GM12878 (cell line): ENCODE measurements around the gene MIPOL1. TPM values are rescaled to one million over a fixed set of nuclear protein-coding genes. Genes with fewer than 3 reads are reported as not detected.

Source experiments
- ATAC-seq: fragments of 200-7000 bp; cut with Tn5 transposase; 3 replicates; pipeline ENCODE4 v1.9.1; 2020; ENCODE audit warnings: mild to moderate bottlenecking, moderate library complexity
- BruUV-seq: library from RNA; stranded (reverse); fragments of 400-500 nt; replicated peaks from 2 replicates; lab custom pipeline; 2021; lab: Mats Ljungman, UMichigan
- CTCF ChIA-PET: fragments of 300-600 bp; sonication (Branson Sonifier 250); formaldehyde crosslinking; extraction: SDS; loops from one replicate; lab custom pipeline; 2021; ENCODE audit warnings: inconsistent platforms; lab: Yijun Ruan, JAX
- POLR2A ChIA-PET: fragments of 350-600 bp; formaldehyde crosslinking; extraction: SDS; loops from one replicate; lab custom pipeline; 2021; ENCODE audit warnings: inconsistent platforms; lab: Charles Lee
- RAD21 ChIA-PET: fragments of 300-600 bp; sonication (Branson Sonifier 250); formaldehyde crosslinking; loops from one replicate; lab custom pipeline; 2023; ENCODE audit warnings: antibody characterized with exemption; ENCODE audit not compliant: unreplicated experiment; lab: Charles Lee
- SMC1A ChIA-PET: fragments of 300-600 bp; sonication (Branson Sonifier 250); formaldehyde crosslinking; loops from one replicate; lab custom pipeline; 2023; ENCODE audit not compliant: unreplicated experiment, uncharacterized antibody; lab: Charles Lee
- DNase-seq: peaks from one replicate; pipeline ENCODE4 v3.0.0-alpha.2; 2011; ENCODE audit warnings: low read depth, low spot score
- FAIRE-seq: peaks from 3 replicates; lab custom pipeline; 2011; peaks lifted over from hg19 to GRCh38; lab: Jason Lieb, UNC
- H2AFZ ChIP-seq: 2 replicates; pipeline ENCODE4 v1.6.0; 2011; ENCODE audit warnings: low read depth, low read length, control low read depth; ENCODE audit not compliant: control insufficient read depth
- H3K27ac ChIP-seq: 2 replicates; pipeline ENCODE4 v1.5.1; 2011; ENCODE audit warnings: control low read depth; ENCODE audit not compliant: control insufficient read depth, insufficient read depth
- H3K27me3 ChIP-seq, 2 experiments: replicated peaks in 1 of 2; 2 replicates each; pipeline versions ENCODE4 v1.6.0 to v1.6.1; 2011; ENCODE audit warnings: low read length in 1 of 2; ENCODE audit not compliant: control insufficient read depth in 2 of 2, insufficient read depth in 2 of 2
- H3K36me3 ChIP-seq, 2 experiments: 2 replicates each; pipeline ENCODE4 v1.5.1; 2011; ENCODE audit warnings: low read length in 1 of 2; ENCODE audit not compliant: control insufficient read depth in 2 of 2, insufficient read depth in 2 of 2
- H3K4me1 ChIP-seq: 2 replicates; pipeline ENCODE4 v1.6.1; 2011; ENCODE audit warnings: mild to moderate bottlenecking, low read length, moderate library complexity, mixed read lengths; ENCODE audit not compliant: control insufficient read depth, insufficient read depth
- H3K4me2 ChIP-seq: 2 replicates; pipeline ENCODE4 v1.6.0; 2011; ENCODE audit warnings: control low read depth; ENCODE audit not compliant: control insufficient read depth, insufficient read depth
- H3K4me3 ChIP-seq: fragments of 200-600 bp; sonication (generic); 2 replicates; pipeline ENCODE4 v1.5.1; 2016
- H3K79me2 ChIP-seq: 2 replicates; pipeline ENCODE4 v1.6.0; 2011; ENCODE audit warnings: low read length; ENCODE audit not compliant: control insufficient read depth, insufficient read depth
- H3K9ac ChIP-seq: 2 replicates; pipeline ENCODE4 v1.8.0; 2011; ENCODE audit warnings: low read length, control low read depth, mixed read lengths; ENCODE audit not compliant: control insufficient read depth, insufficient read depth
- H3K9me3 ChIP-seq: replicated peaks from 3 replicates; pipeline ENCODE4 v1.5.1; 2011; ENCODE audit warnings: mild to moderate bottlenecking, low read length; ENCODE audit not compliant: control insufficient read depth, insufficient read depth
- H4K20me1 ChIP-seq: 2 replicates; pipeline ENCODE4 v1.6.0; 2011; ENCODE audit not compliant: control insufficient read depth, insufficient read depth
- EZH2 ChIP-seq: IDR thresholded peaks from 2 replicates; pipeline ENCODE4 v1.6.1; 2012; ENCODE audit warnings: low read depth, mild to moderate bottlenecking, control low read depth, inconsistent platforms, low read length, borderline replicate concordance; ENCODE audit not compliant: control insufficient read depth
- HSF1 ChIP-seq: fragments of 150-350 bp; IDR thresholded peaks from 2 replicates; pipeline ENCODE4 v1.6.1; 2014; ENCODE audit warnings: mild to moderate bottlenecking, low read depth, low read length
- MEF2B ChIP-seq: fragments of 450-650 bp; IDR thresholded peaks from 2 replicates; pipeline ENCODE4 v1.6.1; 2018; ENCODE audit warnings: mild to moderate bottlenecking, moderate library complexity; ENCODE audit not compliant: partially characterized antibody, poor library complexity, severe bottlenecking
- PML ChIP-seq: IDR thresholded peaks from 2 replicates; pipeline ENCODE4 v1.6.1; 2012; ENCODE audit warnings: low read length, inconsistent platforms
- TBL1XR1 ChIP-seq: IDR thresholded peaks from 2 replicates; pipeline ENCODE4 v1.6.1; 2012; ENCODE audit warnings: low read depth, low read length, improper control_type of control experiment
- WGBS: methylation state at CpG from one replicate; pipeline ENCODE4 v1.1.6; 2016; ENCODE audit warnings: low lambda C conversion rate; ENCODE audit not compliant: insufficient replicate concordance, insufficient coverage; ENCODE audit errors: missing lambda C conversion rate; 5-methylcytosine and 5-hydroxymethylcytosine counted together
- in situ Hi-C: fragments of 300-500 bp; cut with MboI; formaldehyde crosslinking; loops from 9 replicates; pipeline ENCODE4 v1.14.3; 2018; ENCODE audit warnings: mixed read lengths
- intact Hi-C: fragments of 100-400 bp; cut with micrococcal nuclease; formaldehyde crosslinking; loops from one replicate; pipeline ENCODE4 v1.14.2; 2022; ENCODE audit not compliant: unreplicated experiment
- polyA plus RNA-seq, 11 experiments: library from polyadenylated mRNA; depleted of rRNA in 4 of 11; unstranded in 6 of 11; stranded (reverse) in 5 of 11; fragments of >200 nt; fragmentation: Nextera tagmentation in 4 of 11; fragmentation: Illumina TruSeq in 1 of 11; extraction: Ambion mirVana in 4 of 11; extraction: Trizol in 1 of 11; gene quantifications; 1 replicate in 1 of 11; 2 replicates in 10 of 11; pipeline versions ENCODE4 v1.2.1 to v1.2.3, GENCODE V29; 2011 to 2016; ENCODE audit warnings: inconsistent platforms in 2 of 11, missing spikeins in 2 of 11, low read depth in 1 of 11
- total RNA-seq, 4 experiments: library from RNA; depleted of rRNA in 3 of 4; stranded (reverse); fragments of >200 nt in 3 of 4; fragmentation: Illumina TruSeq in 1 of 4; extraction: Trizol in 1 of 4; gene quantifications; 2 replicates each; pipeline versions ENCODE4 v1.2.1 to v1.2.3, GENCODE V29; 2013 to 2021
- TF ChIP-seq, protein P1 (sequence below): fragments of 450-650 bp; IDR thresholded peaks from 2 replicates; pipeline ENCODE4 v1.6.1; 2016; ENCODE audit warnings: mild to moderate bottlenecking
- TF ChIP-seq, protein P2 (sequence below): IDR thresholded peaks from 2 replicates; pipeline ENCODE4 v1.6.1; 2012; ENCODE audit warnings: improper control_type of control experiment, low read depth, low read length; ENCODE audit not compliant: insufficient replicate concordance

Gene MIPOL1
- total and polyA plus RNA-seq, 10 of the 15 experiments (the other 5 are each of a cell fraction or from before 2014, with no cell fraction given), result 0.06 TPM; not detected in 9

GRCh38 chr14:37550511-37550910 is 352.8 kb downstream of the MIPOL1 start:
- H3K9me3 ChIP-seq, result no peaks in the 10 kb centered on the region
- DNase-seq, result no peak
- ChIA-PET RAD21 (no interaction called here), CTCF (no interaction called here), POLR2A (no interaction called here), SMC1A (no interaction called here)
- no peaks in the 10 kb centered on the region for H3K27me3 ChIP-seq
- FAIRE-seq, result no peak
- H2AFZ ChIP-seq, result no peak overlapping the region
- TF ChIP-seq TBL1XR1, result no peak
- no peak for TF ChIP-seq EZH2
- no peak for TF ChIP-seq MEF2B
- TF ChIP-seq HSF1, result no peak
- no peak for TF ChIP-seq PML
- TF ChIP-seq, protein P1, sequence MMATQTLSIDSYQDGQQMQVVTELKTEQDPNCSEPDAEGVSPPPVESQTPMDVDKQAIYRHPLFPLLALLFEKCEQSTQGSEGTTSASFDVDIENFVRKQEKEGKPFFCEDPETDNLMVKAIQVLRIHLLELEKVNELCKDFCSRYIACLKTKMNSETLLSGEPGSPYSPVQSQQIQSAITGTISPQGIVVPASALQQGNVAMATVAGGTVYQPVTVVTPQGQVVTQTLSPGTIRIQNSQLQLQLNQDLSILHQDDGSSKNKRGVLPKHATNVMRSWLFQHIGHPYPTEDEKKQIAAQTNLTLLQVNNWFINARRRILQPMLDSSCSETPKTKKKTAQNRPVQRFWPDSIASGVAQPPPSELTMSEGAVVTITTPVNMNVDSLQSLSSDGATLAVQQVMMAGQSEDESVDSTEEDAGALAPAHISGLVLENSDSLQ, result no peak
- TF ChIP-seq, protein P2, sequence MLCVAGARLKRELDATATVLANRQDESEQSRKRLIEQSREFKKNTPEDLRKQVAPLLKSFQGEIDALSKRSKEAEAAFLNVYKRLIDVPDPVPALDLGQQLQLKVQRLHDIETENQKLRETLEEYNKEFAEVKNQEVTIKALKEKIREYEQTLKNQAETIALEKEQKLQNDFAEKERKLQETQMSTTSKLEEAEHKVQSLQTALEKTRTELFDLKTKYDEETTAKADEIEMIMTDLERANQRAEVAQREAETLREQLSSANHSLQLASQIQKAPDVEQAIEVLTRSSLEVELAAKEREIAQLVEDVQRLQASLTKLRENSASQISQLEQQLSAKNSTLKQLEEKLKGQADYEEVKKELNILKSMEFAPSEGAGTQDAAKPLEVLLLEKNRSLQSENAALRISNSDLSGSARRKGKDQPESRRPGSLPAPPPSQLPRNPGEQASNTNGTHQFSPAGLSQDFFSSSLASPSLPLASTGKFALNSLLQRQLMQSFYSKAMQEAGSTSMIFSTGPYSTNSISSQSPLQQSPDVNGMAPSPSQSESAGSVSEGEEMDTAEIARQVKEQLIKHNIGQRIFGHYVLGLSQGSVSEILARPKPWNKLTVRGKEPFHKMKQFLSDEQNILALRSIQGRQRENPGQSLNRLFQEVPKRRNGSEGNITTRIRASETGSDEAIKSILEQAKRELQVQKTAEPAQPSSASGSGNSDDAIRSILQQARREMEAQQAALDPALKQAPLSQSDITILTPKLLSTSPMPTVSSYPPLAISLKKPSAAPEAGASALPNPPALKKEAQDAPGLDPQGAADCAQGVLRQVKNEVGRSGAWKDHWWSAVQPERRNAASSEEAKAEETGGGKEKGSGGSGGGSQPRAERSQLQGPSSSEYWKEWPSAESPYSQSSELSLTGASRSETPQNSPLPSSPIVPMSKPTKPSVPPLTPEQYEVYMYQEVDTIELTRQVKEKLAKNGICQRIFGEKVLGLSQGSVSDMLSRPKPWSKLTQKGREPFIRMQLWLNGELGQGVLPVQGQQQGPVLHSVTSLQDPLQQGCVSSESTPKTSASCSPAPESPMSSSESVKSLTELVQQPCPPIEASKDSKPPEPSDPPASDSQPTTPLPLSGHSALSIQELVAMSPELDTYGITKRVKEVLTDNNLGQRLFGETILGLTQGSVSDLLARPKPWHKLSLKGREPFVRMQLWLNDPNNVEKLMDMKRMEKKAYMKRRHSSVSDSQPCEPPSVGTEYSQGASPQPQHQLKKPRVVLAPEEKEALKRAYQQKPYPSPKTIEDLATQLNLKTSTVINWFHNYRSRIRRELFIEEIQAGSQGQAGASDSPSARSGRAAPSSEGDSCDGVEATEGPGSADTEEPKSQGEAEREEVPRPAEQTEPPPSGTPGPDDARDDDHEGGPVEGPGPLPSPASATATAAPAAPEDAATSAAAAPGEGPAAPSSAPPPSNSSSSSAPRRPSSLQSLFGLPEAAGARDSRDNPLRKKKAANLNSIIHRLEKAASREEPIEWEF, result no peak
- no peak overlapping the region for H3K4me3 ChIP-seq
- no peak overlapping the region for H3K9ac ChIP-seq
- no TSS peak for BruUV-seq
- H3K4me2 ChIP-seq, result no peak overlapping the region
- no peaks in the 10 kb centered on the region for H3K79me2 ChIP-seq
- intact Hi-C loops (no loop called here), in situ Hi-C loops (no loop called here)
- no peaks in the 10 kb centered on the region for H3K36me3 ChIP-seq
- no peaks in the 10 kb centered on the region for H3K4me1 ChIP-seq
- H4K20me1 ChIP-seq, result no peaks in the 10 kb centered on the region
- no peak for ATAC-seq
- no peak overlapping the region for H3K27ac ChIP-seq
- WGBS, result 23% methylated on average over 5 of the region's 5 CpGs
